ENCODE data around the gene PIP5K1B. TPM values are rescaled to one million over a fixed set of nuclear protein-coding genes. Genes with fewer than 3 reads are reported as not detected.

Gene PIP5K1B
- total RNA-seq, 4 donors from 2014 or later, result 0.29 to 8.2 (median 4.1) TPM

- intact Hi-C loops (cut with DNase I; ENCODE audit: low total_unique reads), result no loop called here
These were observed 103.4 kb downstream of the PIP5K1B start for GRCh38 chr9:68808338-68808890.

GRCh38 chr9:68817079-68817875, 112.2 kb downstream of the PIP5K1B start:
- Histone ChIP-seq H3K27ac (no peak overlapping the region), H3K4me3 (no peak overlapping the region), H3K27me3 (no peaks in the 10 kb centered on the region), H3K9me3 (no peaks in the 10 kb centered on the region), H3K4me1 (no peaks in the 10 kb centered on the region), H3K36me3 (peaks cover 0 to 2% of the 10 kb centered on the region in 2 donors)
- TF ChIP-seq POLR2A (IDR thresholded peaks at IDR 0.05) (no peak), CTCF (IDR thresholded peaks at IDR 0.05) (no peak)
- no peak for DNase-seq
- intact Hi-C loops (cut with DNase I; ENCODE audit: low total_unique reads), result no loop called here

More at GRCh38 chr9:68808338-68808890, 103.4 kb downstream of the PIP5K1B start:
- Histone ChIP-seq H3K4me1 (no peaks in the 10 kb centered on the region), H3K9me3 (no peaks in the 10 kb centered on the region), H3K36me3 (no peaks in the 10 kb centered on the region), H3K27me3 (no peaks in the 10 kb centered on the region), H3K4me3 (no peak overlapping the region), H3K27ac (no peak overlapping the region)
- no peak for DNase-seq
- TF ChIP-seq CTCF (IDR thresholded peaks at IDR 0.05), result no peak
- no peak for TF ChIP-seq POLR2A (IDR thresholded peaks at IDR 0.05)

GRCh38 chr9:68819065-68819464, 114.0 kb downstream of the PIP5K1B start:
- Histone ChIP-seq H3K36me3 (peaks cover 0 to 2% of the 10 kb centered on the region in 2 donors), H3K27ac (no peak overlapping the region), H3K27me3 (no peaks in the 10 kb centered on the region), H3K4me3 (no peak overlapping the region), H3K4me1 (no peaks in the 10 kb centered on the region), H3K9me3 (no peaks in the 10 kb centered on the region)
- intact Hi-C loops (cut with DNase I; ENCODE audit: low total_unique reads), result no loop called here
- DNase-seq, result no peak
- TF ChIP-seq POLR2A (IDR thresholded peaks at IDR 0.05), result no peak
- TF ChIP-seq CTCF (IDR thresholded peaks at IDR 0.05), result no peak

GRCh38 chr9:68821911-68822310, 116.9 kb downstream of the PIP5K1B start:
- DNase-seq, result no peak
- TF ChIP-seq CTCF (IDR thresholded peaks at IDR 0.05) (no peak), POLR2A (IDR thresholded peaks at IDR 0.05) (no peak)
- no peaks in the 10 kb centered on the region for H3K9me3 ChIP-seq

GRCh38 chr9:68822596-68823165, 117.6 kb downstream of the PIP5K1B start:
- Histone ChIP-seq H3K27ac (no peak overlapping the region), H3K4me1 (no peaks in the 10 kb centered on the region)

More at GRCh38 chr9:68821911-68822310, 116.9 kb downstream of the PIP5K1B start:
- Histone ChIP-seq H3K4me1 (no peaks in the 10 kb centered on the region), H3K27ac (no peak overlapping the region), H3K36me3 (peaks cover 0 to 2% of the 10 kb centered on the region in 2 donors), H3K27me3 (no peaks in the 10 kb centered on the region), H3K4me3 (no peak overlapping the region)
- intact Hi-C loops (cut with DNase I; ENCODE audit: low total_unique reads), result no loop called here

More at GRCh38 chr9:68822596-68823165, 117.6 kb downstream of the PIP5K1B start:
- Histone ChIP-seq H3K4me3 (no peak overlapping the region), H3K27me3 (no peaks in the 10 kb centered on the region), H3K9me3 (no peaks in the 10 kb centered on the region), H3K36me3 (peaks cover 0 to 2% of the 10 kb centered on the region in 2 donors)
- no peak for TF ChIP-seq POLR2A (IDR thresholded peaks at IDR 0.05)
- no peak for TF ChIP-seq CTCF (IDR thresholded peaks at IDR 0.05)
- intact Hi-C loops (cut with DNase I; ENCODE audit: low total_unique reads), result no loop called here
- DNase-seq, result no peak

Data from uterus (tissue), 4 donors.